Activated CD4-positive, alpha-beta T cell treated with anti-CD3 and anti-CD28 coated beads, Interleukin-2, amount 50 U/mL, for 1 hour (primary cell): ENCODE data around the gene PIRT.

Experiments
- DNase-seq: peaks from one replicate; pipeline ENCODE4 v3.0.0-alpha.2; 2020

Gene PIRT

DNA sequence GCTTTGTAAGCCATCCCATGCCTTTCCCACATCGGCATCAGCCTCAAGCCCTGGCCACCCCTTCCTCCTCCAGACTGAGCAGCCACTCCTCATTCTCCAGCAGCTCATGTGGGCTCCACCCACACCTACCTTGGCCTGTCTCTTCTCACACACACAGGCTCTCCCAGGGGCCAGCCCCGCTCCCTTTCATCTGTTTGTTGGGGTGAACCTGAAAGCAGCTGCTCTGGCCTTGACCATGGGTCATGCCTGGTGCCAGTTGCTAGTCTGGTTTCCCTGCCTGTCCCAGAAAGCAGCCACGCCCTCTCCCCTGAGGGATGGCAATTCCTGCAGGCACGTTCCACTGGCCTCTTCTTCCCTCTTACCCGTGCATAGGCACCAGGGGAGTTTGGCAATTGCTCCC lies 22.6 kb downstream of the PIRT start:
- no peak for DNase-seq

DNA sequence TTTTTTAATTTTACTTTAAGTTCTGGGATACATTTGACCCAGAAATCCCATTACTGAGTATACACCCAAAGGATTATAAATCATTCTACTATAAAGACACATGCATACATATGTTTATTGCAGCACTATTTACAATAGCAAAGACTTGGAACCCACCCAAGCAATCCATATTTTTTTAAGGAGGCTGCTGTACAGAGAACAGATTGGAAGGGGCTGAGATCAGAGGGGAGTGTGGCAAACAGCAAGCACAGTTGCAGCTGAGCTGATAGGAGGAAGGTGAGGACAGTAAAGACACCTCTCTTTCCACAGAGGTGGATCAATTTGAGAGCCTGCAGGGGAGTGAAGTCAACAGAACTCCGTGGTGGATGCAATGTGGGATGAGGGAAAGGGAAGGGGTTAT lies 23.8 kb downstream of the PIRT start:
- no peak for DNase-seq

DNA sequence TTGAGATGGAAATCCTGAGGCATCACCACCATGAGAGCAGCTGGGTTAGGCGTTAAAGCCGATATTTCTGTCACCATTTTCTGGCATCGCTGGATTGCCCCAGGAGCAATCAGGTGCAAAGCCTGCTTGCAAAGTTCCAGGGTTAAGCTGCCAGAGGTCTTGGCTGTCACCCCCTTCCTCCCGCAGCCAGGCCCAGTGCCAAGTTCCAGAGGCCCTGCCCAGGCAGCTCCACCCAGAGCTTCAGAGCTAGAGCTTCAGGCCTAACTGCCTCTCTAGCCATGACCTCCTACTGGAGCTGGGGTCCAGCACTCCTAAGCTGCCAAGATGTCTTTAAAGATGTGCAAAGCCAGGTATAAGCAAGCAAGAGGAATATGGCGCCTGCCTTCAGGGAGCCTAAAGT lies 25.2 kb downstream of the PIRT start:
- DNase-seq: no peak

DNA sequence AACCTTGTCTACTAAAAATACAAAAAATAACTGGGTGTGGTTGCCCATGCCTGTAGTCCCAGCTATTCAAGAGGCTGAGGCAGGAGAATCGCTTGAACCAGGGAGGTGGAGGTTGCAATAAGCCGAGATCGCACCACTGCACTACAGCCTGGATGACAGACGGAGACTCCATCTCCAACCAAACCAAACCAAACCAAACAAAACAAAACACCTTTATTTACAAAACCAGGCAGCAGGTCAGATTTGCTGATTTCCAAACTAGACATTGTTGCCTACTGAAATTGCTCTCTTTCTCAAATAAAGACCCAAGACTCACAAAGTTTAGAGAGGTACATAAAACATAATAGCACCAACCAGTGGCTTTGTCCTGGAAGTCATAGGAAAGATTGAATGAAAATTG lies 28.3 kb downstream of the PIRT start:
- DNase-seq: no peak

DNA sequence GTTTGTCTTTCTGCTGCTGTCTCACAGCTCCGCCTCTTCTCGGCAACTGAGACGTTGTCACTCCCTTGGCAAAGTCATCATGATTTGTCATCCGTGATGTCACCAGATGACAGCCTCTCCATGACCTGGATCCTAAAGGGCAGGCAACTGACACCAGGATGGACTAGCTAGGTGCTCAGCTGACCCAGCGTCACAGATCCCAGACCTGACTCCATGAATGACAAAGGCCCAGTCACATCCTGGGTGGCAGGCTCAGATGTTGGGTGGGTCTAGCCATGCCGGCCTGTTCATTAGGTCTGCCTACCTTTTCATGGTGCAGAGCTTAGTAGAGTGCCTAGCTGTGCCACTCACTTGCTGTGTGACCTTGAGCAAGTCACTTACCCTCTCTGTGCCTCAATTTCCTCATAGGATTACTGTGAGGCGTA lies 30.2 kb downstream of the PIRT start:
- DNase-seq: no peak

DNA sequence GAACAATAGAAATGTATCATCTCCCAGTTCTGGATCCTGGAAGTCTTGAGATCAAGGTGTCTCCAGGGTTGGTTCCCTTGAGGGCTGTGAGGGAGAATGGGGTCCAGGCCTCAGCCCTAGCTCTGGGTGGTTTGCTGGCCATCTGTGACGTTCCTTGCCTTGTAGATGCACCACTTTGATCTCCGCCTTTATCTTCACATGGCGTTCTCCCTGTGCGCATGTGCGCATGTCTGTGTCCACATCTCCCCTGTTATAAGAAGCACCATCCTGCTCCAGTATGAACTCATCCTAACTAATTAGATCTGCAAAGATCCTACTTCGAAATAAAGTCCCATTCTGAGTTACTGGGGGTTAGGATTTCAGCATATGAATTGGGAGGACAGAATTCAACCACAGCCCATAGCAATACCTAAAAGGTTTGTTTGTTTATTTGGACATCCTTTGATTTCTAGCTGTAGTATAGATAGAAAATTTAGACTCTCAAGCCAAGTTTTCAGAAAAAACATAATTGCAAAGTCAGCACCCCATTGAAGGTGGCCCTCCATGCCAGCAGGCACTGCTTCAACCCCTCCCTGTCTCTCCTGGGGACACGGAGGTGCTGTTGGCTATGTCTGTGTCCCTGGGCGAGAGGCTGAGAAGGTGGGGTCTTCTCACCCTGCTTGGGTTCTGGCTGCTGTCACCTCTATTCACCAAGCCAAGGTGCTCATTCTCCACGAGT lies 31.2 kb downstream of the PIRT start:
- no peak for DNase-seq

DNA sequence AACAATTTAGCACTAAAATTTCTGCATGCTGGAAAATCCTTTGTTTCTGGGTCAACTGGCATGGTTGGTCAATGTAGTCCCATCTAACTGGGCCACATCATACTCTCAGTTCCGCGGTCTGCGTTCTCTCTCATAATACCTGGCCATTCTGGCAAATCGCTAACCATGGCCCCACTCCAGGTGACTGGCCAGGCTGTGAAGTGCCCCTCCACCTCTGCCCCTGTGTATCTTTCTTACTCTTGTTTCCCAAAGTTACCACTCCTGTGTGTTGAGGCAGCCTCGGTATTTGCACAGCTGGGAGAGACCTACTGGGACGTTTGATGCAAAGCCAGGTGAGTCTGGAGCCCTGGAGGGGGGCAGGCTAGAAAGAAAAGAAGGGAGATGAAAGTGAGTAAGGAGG lies 32.0 kb downstream of the PIRT start:
- no peak for DNase-seq

DNA sequence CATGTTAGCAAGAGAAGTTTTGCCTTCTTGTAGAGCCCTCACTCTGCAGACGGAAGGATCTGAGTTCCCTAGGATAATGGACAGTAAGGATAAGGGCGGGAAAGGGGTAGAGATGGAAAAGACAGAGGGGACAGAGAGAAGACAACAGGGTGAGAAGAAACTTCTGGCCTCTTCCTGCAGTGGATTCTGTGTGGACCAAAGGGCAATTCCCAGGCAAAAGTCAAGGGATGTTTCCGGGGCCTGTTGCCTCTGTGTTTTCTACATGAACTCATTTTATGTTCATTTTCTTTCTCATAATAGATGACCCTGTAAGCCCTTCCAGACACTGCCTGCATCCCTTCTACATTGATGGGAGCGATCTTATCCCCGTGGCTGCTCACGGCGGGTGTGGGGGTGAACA lies 33.3 kb downstream of the PIRT start:
- no peak for DNase-seq

DNA sequence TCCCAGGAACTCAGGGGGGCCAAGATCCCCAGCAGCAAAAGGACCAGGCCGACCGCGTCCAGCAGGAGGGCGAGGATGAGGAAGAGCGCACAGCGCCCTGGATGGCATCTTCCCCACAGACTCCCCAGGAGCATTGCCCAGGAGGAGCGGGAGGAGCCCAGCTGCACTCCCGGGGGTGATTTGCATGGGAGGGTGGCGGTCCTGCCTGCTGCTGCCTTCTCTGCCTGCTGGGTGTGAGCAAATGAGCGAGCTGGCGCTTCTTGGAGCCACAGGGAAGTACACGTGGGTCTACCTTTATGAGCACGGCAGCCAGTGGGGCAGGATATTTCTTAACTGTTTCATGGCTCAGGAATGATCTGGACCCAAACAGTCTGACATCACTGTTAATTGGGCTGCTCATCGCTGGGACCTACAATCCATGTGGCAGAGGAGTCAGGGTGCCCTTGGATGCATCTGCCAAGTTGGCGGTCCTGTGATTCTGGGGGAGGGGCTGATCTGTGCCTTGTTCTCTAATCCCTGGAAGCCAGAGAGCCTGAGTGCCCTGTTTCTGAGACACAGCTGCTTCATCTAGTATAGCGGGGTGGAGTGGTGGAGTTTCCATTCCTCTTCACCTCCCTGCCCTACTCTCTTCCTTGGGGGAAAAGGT lies 33.9 kb downstream of the PIRT start, which contains the start of gene TMEM238L:
TMEM238L (minus strand) TSS at position 270 of the 646 bp plus-strand sequence; CDS start at position 134, 136 bp downstream.
- DNase-seq: no peak

DNA sequence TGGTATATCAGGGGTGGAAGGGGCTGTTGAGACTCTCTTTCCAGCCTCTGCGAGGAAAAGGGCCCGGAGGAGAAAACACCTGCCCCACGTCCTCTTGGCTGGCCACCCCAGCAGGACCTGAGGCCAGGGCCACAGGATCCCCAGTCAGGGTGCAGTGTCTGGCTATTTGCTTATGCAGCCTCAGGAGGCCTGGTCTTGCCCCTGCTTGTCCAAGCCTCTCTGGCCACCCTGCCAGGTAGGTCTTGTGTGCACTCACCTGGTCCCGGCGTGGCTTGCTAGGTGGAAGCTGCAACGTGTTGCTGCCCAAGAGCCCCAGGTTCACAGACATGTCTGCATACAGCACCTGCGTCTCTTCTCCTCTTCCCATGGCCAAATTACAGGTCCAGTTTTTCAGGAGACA lies 34.5 kb downstream of the PIRT start:
- DNase-seq: no peak

DNA sequence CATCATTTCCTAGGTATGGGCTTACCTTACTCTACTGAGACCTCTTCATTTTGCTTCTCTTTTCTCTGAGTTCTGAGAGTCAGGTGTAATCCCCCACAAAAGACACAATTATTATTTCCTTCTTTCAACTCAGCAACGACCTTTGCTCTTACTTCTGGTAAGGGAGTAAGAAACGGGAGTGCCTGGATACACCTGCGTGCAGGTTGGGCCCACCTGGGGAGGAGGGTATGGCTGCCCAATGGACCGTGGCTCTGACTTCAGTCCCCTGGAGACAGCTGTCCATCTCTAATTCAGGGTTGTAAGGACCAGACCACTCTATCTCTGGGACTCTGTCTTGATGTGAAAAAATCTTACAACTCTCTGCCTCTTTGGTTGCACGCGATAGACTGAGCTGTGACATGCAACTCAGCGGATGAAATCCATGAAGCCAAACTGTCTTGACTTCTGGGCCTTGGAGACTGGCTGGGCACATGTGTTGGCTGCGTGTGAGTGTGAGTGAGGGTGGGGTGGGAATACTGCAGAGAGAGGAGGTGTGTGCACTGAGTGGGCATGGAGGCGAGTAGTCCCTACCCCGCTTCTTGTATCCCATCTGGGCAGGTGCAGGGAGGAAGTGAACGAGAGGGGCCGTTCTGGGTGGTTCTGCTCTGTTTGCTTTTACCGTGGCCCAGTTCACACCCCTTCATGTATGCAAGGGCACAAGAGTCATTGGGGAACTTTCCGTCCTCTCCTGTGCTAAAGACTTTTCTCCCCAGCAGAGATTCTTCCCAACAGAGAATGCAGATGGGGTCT lies 35.2 kb downstream of the PIRT start:
- DNase-seq: no peak

DNA sequence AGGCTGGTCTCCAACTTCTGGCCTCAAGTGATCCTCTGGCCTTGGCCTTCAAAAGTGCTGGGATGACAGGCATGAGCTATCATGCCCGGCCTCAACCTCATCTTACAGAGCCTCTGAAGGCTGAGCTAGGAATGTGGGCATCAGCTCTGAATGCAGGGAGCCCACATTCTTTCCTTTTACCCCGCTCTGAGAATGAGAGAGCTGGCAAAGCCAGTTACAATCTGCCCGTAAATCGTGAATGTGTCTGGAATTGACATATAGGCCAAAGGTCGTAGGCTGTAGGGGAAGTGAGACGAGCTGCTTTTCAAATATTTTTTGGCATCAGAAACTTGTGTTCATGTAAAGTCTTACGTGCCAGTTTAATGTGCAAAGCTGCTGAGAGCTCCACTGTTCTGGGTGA lies 38.5 kb downstream of the PIRT start:
- DNase-seq: no peak

DNA sequence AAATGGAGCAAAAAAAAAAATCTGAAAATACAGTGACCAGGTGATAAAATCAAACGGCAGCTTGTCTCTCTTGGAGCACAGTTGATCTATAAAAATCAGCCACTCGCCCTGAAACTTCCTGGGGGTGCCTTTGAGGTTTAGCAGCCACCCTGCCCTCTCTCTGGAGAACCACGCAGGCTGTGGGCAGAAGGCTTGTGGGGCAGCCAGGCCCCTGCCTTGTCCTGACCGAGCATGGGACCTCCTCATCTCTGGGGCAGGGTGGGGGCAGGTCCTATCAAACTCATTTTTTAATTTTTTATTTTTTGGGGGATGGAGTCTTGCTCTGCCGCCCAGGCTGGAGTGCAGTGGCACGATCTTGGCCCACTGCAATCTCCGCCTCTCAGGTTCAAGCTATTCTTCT lies 39.0 kb downstream of the PIRT start:
- DNase-seq: no peak

DNA sequence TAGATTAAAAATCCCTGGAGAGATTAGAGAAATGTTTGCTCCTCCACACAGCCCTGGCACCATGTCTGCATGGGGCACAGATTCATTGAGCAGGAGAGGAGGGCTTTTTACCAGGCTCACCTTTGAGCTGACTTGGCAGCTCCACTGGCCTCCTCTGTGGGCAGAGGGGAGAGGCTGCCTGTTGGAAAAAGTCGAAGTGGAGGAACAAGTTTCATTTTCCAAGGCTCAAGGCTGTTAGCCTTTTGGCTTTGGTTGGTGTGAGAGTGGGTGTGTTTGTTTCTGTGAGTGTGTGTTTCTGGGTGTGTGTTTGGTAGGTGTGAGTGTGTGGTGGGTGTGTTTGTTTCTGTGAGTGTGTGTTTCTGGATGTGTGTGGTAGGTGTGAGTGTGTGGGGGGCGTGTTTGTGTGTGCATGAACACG lies 39.5 kb downstream of the PIRT start:
- no peak for DNase-seq

DNA sequence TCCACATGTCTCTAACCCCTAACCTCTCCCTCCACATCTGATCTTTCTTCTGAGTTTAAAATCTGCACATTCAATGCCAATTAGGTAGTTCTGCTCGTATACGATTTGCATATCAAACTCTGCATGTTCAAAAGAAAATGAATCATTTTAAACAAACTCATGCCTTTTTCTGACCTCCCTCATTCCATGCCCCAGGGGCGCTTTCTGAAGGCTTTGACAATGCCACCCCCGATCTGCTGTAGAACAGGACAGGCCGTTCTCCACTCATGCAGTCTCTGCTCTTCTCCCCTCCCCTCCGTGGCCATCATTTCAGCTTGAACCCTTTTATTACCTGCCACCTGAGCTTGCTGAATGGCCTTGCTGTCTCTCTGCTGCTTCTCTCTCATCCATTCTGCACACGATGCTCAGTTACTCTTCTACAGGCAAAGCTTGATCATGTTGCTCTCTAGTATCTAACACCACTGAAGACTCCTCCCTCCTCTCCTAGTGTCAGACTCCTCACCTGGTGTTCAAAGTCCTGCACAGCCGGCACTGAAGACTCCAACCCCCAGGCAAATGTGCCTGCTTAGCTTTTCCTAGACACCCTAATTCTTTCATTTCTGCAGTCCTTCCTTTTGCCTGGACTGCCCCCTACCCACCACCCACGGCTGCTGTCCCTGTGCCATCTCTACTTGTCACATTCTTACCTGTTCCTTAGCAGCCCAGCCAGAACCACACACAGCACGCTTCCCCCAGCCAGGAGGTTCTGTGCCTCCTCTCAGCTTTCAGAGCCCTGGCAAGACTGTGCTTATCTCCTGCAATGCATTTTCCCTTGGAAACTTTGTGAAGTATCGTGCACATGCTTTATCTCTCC lies 40.2 kb downstream of the PIRT start:
- no peak for DNase-seq

DNA sequence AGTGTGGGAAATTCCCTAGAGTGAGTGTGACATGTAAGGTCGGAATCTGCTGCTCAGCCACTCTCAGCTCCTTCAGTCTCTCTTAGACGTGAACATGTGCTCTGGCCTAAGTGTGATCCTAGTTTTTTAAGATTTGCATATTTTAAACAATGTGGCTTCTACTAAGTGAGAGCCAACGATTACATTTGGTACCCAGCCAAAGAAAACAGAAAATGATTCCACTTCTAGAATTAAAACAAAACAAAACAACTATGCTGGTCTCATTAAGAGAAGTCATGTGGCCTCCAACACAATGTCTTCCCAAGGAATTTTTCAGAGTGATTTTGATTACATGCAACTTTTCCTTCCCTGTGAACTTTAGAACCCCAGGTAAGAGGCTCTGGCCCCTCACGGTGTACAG lies 44.1 kb downstream of the PIRT start:
- DNase-seq: no peak

DNA sequence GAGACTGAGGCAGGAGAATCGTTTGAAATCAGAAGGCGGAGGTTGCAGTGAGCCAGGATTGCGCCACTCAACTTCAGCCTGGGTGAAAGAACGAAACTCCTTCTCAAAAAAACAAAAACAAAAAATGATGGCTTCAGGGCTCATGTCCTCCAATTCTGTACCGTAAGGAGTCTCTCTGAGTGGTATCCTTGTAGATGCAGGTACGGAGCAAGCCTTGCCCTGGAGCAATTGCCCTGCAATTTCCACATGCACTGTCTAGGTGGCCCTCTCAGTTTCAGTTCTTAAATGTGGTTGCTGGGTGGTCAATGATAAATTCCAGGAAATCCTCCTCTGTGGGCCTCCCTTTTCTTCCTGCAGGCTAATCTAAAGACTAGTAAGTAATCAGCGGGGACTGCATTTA lies 44.6 kb downstream of the PIRT start:
- no peak for DNase-seq

DNA sequence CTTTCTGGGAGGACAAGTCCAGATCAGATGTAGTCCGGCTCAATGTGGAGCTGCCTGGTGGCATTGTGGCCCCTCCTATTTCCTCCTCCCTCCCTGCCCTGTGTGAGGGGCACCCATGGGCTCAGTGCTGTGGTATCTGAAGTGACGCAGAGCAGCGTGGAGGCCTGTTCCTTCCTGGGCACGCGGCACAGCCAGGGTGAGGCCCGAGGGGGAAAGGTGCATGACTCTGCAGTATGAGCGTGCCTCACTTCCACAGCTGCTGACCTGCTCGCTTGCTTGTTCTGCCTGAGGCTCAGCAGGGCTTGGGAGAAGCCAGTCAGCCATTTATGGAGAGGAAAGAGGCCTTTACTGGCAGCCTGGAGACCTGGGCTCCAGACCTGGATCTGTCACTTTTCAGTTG lies 45.7 kb downstream of the PIRT start:
- DNase-seq: no peak

DNA sequence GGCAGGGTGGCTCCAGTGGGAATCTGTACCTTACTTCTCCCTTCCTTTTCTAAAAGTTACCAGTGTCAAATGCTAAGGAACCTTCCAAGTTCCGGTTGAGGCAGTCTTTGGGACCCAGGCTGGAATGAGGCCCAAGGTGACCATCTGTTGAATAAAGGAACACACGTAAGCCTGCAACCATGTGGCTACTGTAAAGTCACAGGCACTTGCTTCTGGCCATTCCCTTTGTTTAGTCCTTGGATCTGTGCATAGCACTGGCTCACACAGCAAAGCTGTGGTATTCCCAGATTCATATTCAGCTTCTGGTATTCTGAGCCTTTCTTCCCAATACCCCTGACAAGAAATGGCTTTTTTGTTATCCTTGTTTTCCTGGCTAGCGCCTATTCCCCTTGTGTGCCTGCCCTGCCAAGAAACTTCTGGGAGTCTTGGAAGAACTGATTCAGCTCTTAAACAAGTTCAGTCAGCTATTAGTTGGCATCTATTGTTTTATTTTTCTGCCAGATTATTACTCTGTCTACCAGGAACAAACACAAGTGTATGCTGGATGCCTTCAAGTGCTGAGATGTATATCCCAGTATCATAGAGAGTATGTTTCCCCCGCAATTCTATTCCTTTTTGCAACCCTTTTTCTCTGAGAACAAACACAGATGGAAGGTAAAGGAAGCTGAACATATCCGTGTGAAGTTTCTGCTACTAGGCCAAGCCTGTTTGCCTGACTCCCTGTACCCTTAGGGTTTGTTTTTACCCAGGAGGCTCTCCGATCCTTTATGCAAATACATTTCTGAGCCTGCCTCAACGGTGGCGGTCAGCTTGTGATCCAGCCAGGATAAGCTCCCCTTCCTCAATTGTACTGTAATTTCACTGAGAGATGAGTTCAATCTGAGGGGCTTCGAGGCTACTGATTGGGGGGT lies 47.1 kb downstream of the PIRT start:
- no peak for DNase-seq

DNA sequence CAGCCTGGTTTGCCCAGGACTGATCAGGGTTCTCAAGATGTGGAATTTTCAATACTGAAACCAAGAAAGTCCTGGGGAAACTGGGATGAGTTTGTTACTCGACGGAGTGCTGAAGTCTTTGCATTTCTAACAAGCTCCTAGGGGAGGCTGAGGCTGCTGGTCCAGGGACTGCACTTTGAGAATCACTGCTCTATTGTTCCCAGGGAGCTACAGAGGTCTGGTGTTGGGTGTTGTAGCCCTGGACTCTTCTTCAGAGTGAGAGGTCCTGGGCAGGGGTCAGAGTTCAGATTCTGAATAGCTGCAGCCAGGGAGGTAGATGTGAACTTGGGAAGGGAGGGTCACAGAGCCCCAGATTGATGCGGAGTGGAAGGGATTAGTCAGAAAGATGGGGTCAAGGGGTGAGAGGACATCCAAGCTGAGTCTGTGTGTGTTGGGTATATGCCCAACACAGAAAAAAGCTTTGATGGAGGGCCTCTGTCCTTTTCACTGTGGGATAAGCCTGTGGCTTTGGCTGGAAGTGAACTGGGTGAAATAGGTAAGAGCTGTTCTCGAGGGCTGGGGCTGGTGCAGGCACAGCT lies 48.1 kb downstream of the PIRT start:
- no peak for DNase-seq

DNA sequence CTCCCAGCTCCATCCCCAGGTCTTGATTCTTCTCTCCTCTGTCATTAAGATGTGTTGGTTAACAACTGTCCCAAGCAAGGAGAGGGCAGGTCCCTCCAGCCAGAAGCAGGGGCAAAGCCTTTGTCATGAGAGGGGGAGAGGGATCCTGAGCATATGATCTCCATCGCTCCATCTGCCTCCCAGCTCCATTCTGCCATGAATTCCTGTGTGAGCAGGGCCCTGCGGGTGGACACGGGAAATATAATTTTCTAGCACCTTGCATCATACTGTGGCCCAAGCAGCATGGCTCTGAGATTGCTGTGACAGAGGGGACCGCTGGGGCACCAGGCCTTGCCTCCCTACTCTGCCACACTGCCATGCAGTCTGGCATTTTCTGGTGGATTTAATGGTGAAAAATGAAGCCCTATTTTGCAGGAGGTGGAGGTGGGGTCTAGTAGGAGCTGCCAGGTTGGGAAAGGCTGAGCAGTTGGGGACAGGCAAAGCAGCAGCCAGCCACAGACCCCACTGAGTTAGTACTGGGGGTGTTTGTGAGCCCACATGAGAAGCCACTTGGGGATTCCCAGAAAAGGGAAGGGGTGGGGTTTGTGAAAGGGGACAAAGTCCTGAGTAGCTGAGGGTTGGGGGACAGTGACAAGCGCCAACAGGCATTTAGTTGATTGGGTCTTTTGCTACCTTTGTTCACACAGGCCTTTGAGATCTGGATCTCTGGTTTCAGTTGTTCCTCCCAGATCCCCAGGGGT lies 50.4 kb downstream of the PIRT start:
- no peak for DNase-seq
